Measurements from ENCODE around the gene CAPN10.

CAPN10 gene

GRCh38 chr2:240620859-240621258 lies 34.3 kb downstream of the CAPN10 start:
- TF ChIP-seq NFRKB (IDR thresholded peaks at IDR 0.05) (no peak), TARDBP (IDR thresholded peaks at IDR 0.05) (no peak), FOXM1 (IDR thresholded peaks at IDR 0.05; ENCODE audit: borderline replicate concordance) (no peak), BHLHE40 (IDR thresholded peaks at IDR 0.05; ENCODE audit: borderline replicate concordance) (no peak), CTBP1 (IDR thresholded peaks at IDR 0.05; ENCODE audit: borderline replicate concordance) (no peak), ARNT (IDR thresholded peaks at IDR 0.05) (no peak), L3MBTL2 (conservative IDR thresholded peaks at IDR 0.05) (no peak), ELF4 (IDR thresholded peaks at IDR 0.05) (no peak), SUZ12 (IDR thresholded peaks at IDR 0.05) (no peak), SP1 (IDR thresholded peaks at IDR 0.05) (no peak), HDGF (IDR thresholded peaks at IDR 0.05; ENCODE audit: borderline replicate concordance) (no peak), LEF1 (IDR thresholded peaks at IDR 0.05; ENCODE audit: borderline replicate concordance) (no peak), FOXK2 (IDR thresholded peaks at IDR 0.05) (no peak), FOXA1 (IDR thresholded peaks at IDR 0.05) (no peak), ZNF384 (IDR thresholded peaks at IDR 0.05) (no peak)
- no peak for DNase-seq (ENCODE audit: extremely low spot score)
- ChIA-PET POLR2A (no interaction called here), CTCF (no interaction called here)

- DNase-seq (ENCODE audit: extremely low spot score): no peak
- no peak for TF ChIP-seq SP1 (IDR thresholded peaks at IDR 0.05)
- TF ChIP-seq NFRKB (IDR thresholded peaks at IDR 0.05): no peak
- no peak for TF ChIP-seq BHLHE40 (IDR thresholded peaks at IDR 0.05; ENCODE audit: borderline replicate concordance)
- TF ChIP-seq ARNT (IDR thresholded peaks at IDR 0.05): no peak
- TF ChIP-seq CTBP1 (IDR thresholded peaks at IDR 0.05; ENCODE audit: borderline replicate concordance): no peak
- no peak for TF ChIP-seq FOXA1 (IDR thresholded peaks at IDR 0.05)
- TF ChIP-seq SUZ12 (IDR thresholded peaks at IDR 0.05): no peak
- TF ChIP-seq FOXM1 (IDR thresholded peaks at IDR 0.05; ENCODE audit: borderline replicate concordance): no peak
- TF ChIP-seq ZNF384 (IDR thresholded peaks at IDR 0.05): no peak
- no peak for TF ChIP-seq TARDBP (IDR thresholded peaks at IDR 0.05)
- TF ChIP-seq PKNOX1 (IDR thresholded peaks at IDR 0.05): no peak
- TF ChIP-seq FOXK2 (IDR thresholded peaks at IDR 0.05): no peak
- no peak for TF ChIP-seq HDGF (IDR thresholded peaks at IDR 0.05; ENCODE audit: borderline replicate concordance)
- no peak for TF ChIP-seq ELF4 (IDR thresholded peaks at IDR 0.05)
- TF ChIP-seq LEF1 (IDR thresholded peaks at IDR 0.05; ENCODE audit: borderline replicate concordance): no peak
- no peak for TF ChIP-seq L3MBTL2 (conservative IDR thresholded peaks at IDR 0.05)
- CTCF ChIA-PET: no interaction called here
- POLR2A ChIA-PET: interaction anchor here (1.8 kb wide), 1 partner anchor 36 kb away, joined by 6 read pairs; the partner anchor contains the start of gene CAPN10
These were observed 35.5 kb downstream of the CAPN10 start for GRCh38 chr2:240622060-240622411.

- TF ChIP-seq NFRKB (IDR thresholded peaks at IDR 0.05) (no peak), L3MBTL2 (conservative IDR thresholded peaks at IDR 0.05) (no peak), ARNT (IDR thresholded peaks at IDR 0.05) (no peak), LEF1 (IDR thresholded peaks at IDR 0.05; ENCODE audit: borderline replicate concordance) (no peak), FOXK2 (IDR thresholded peaks at IDR 0.05) (no peak), HDGF (IDR thresholded peaks at IDR 0.05; ENCODE audit: borderline replicate concordance) (no peak), TARDBP (IDR thresholded peaks at IDR 0.05) (no peak), ELF4 (IDR thresholded peaks at IDR 0.05) (no peak), CTBP1 (IDR thresholded peaks at IDR 0.05; ENCODE audit: borderline replicate concordance) (no peak)
- CTCF ChIA-PET: no interaction called here
- POLR2A ChIA-PET: interaction anchor here (1.8 kb wide), 1 partner anchor 37 kb away, joined by 6 read pairs; the partner anchor contains the start of gene CAPN10
- DNase-seq (ENCODE audit: extremely low spot score): no peak
These were observed 36.1 kb downstream of the CAPN10 start for GRCh38 chr2:240622531-240623235.

- no peak for DNase-seq (ENCODE audit: extremely low spot score)
- ChIA-PET POLR2A (interaction anchor here (1.8 kb wide), 1 partner anchor 37 kb away, joined by 6 read pairs; the partner anchor contains the start of gene CAPN10), CTCF (no interaction called here)
- TF ChIP-seq FOXK2 (IDR thresholded peaks at IDR 0.05) (no peak), BHLHE40 (IDR thresholded peaks at IDR 0.05; ENCODE audit: borderline replicate concordance) (no peak), PKNOX1 (IDR thresholded peaks at IDR 0.05) (no peak), ZNF384 (IDR thresholded peaks at IDR 0.05) (no peak), FOXA1 (IDR thresholded peaks at IDR 0.05) (no peak), TARDBP (IDR thresholded peaks at IDR 0.05) (no peak), SUZ12 (IDR thresholded peaks at IDR 0.05) (no peak), FOXM1 (IDR thresholded peaks at IDR 0.05; ENCODE audit: borderline replicate concordance) (no peak), CTBP1 (IDR thresholded peaks at IDR 0.05; ENCODE audit: borderline replicate concordance) (no peak), L3MBTL2 (conservative IDR thresholded peaks at IDR 0.05) (no peak)
These were observed 37.0 kb downstream of the CAPN10 start for GRCh38 chr2:240623531-240624010.

GRCh38 chr2:240624011-240624949 lies 37.7 kb downstream of the CAPN10 start:
- TF ChIP-seq BHLHE40 (IDR thresholded peaks at IDR 0.05; ENCODE audit: borderline replicate concordance): no peak
- no peak for TF ChIP-seq CTBP1 (IDR thresholded peaks at IDR 0.05; ENCODE audit: borderline replicate concordance)
- TF ChIP-seq FOXK2 (IDR thresholded peaks at IDR 0.05): no peak
- no peak for TF ChIP-seq SUZ12 (IDR thresholded peaks at IDR 0.05)
- no peak for TF ChIP-seq TARDBP (IDR thresholded peaks at IDR 0.05)
- no peak for TF ChIP-seq ARNT (IDR thresholded peaks at IDR 0.05)
- no peak for TF ChIP-seq L3MBTL2 (conservative IDR thresholded peaks at IDR 0.05)
- no peak for TF ChIP-seq ELF4 (IDR thresholded peaks at IDR 0.05)
- CTCF ChIA-PET: interaction anchor here (0.6 kb wide), 2 partner anchors 35 to 201 kb away, joined by 3 to 6 read pairs; no protein-coding TSS in a partner anchor
- POLR2A ChIA-PET: interaction anchor here (1.8 kb wide), 1 partner anchor 38 kb away, joined by 6 read pairs; the partner anchor contains the start of gene CAPN10
- DNase-seq (ENCODE audit: extremely low spot score): no peak
